Left ventricle myocardium inferior (tissue), 1 donor: ENCODE results near the gene ZNF181. TPM values are rescaled to one million over a fixed set of nuclear protein-coding genes. Genes with fewer than 3 reads are reported as not detected.
A peak's percentile ranks its signal among the peaks of the same experiment; 100 is the strongest.

Experiments
- DNase-seq: peaks from one replicate; pipeline ENCODE4 v3.0.0-alpha.2; 2020
- H3K27ac ChIP-seq: fragments of 200-600 bp; replicated peaks from 2 replicates; pipeline ENCODE4 v1.8.0; 2021
- H3K27me3 ChIP-seq: fragments of 200-600 bp; 2 replicates; pipeline ENCODE4 v1.8.0; 2021; ENCODE audit warnings: low read depth
- H3K36me3 ChIP-seq: fragments of 200-600 bp; 2 replicates; pipeline ENCODE4 v1.8.0; 2021
- H3K4me1 ChIP-seq: fragments of 200-600 bp; 2 replicates; pipeline ENCODE4 v1.8.0; 2021
- H3K4me3 ChIP-seq: fragments of 200-600 bp; 2 replicates; pipeline ENCODE4 v1.8.0; 2021; ENCODE audit warnings: mild to moderate bottlenecking, moderate library complexity
- H3K9me3 ChIP-seq: fragments of 200-600 bp; replicated peaks from 2 replicates; pipeline ENCODE4 v1.8.0; 2021
- CTCF ChIP-seq: fragments of 200-600 bp; IDR thresholded peaks from 2 replicates; pipeline ENCODE4 v1.8.0; 2021; ENCODE audit warnings: antibody characterized with exemption, mild to moderate bottlenecking, borderline replicate concordance
- intact Hi-C: fragments of 100-400 bp; cut with micrococcal nuclease; formaldehyde crosslinking; loops from one replicate; pipeline ENCODE4 v1.11.0; 2022
- total RNA-seq: library from RNA; stranded (reverse); fragmentation: NEBNext Ultra II Directional; extraction: Animal tissue kit (Norgen Biotek cat#: 25700); gene quantifications from one replicate; pipeline ENCODE4 v1.2.1, GENCODE V29; 2021
- donor health status: DM: no; HTN: yes; CAD: no; lungs with severe emphysema.

Gene ZNF181
- total RNA-seq, 1 donor from 2014 or later: 23.3 TPM

GRCh38 chr19:34759218-34759917 lies 25.3 kb downstream of the ZNF181 start:
- peaks cover 100% of the 10 kb centered on the region for H3K36me3 ChIP-seq
- no peak overlapping the region for H3K4me3 ChIP-seq
- DNase-seq: no peak
- H3K27me3 ChIP-seq: no peaks in the 10 kb centered on the region
- TF ChIP-seq CTCF: no peak
- intact Hi-C loops: no loop called here
- H3K27ac ChIP-seq: no peak overlapping the region
- H3K4me1 ChIP-seq: no peaks in the 10 kb centered on the region
- peaks cover 100% of the 10 kb centered on the region for H3K9me3 ChIP-seq

GRCh38 chr19:34766386-34766785 lies 32.3 kb downstream of the ZNF181 start:
- Histone ChIP-seq H3K27ac (no peak overlapping the region), H3K4me1 (peaks cover 2% of the 10 kb centered on the region), H3K27me3 (no peaks in the 10 kb centered on the region), H3K36me3 (peaks cover 83% of the 10 kb centered on the region), H3K9me3 (peaks cover 44% of the 10 kb centered on the region), H3K4me3 (no peak overlapping the region)
- intact Hi-C loops: no loop called here
- no peak for TF ChIP-seq CTCF
- DNase-seq: no peak

- intact Hi-C loops: no loop called here
- no peak for DNase-seq
- H3K36me3 ChIP-seq: peaks cover 68% of the 10 kb centered on the region
- H3K27me3 ChIP-seq: no peaks in the 10 kb centered on the region
- peaks cover 28% of the 10 kb centered on the region for H3K9me3 ChIP-seq
- H3K4me1 ChIP-seq: peaks cover 18% of the 10 kb centered on the region
- no peak overlapping the region for H3K27ac ChIP-seq
- no peak for TF ChIP-seq CTCF
- H3K4me3 ChIP-seq: no peak overlapping the region
Measured at GRCh38 chr19:34767951-34768350, 33.9 kb downstream of the ZNF181 start.

- Histone ChIP-seq H3K27me3 (no peaks in the 10 kb centered on the region), H3K4me3 (peak within 1 kb of the TSS; percentile 84), H3K27ac (peak within 1 kb of the TSS; percentile 82), H3K4me1 (peaks cover 21% of the 10 kb centered on the region), H3K36me3 (peaks cover 18% of the 10 kb centered on the region), H3K9me3 (peaks cover under 1% of the 10 kb centered on the region)
- intact Hi-C loops: no loop called here
- no peak for TF ChIP-seq CTCF
- DNase-seq: peak; percentile 93
Measured at GRCh38 chr19:34772697-34773554, 38.9 kb downstream of the ZNF181 start, which contains the start of gene ZNF599. Gene ZNF599 (minus strand): TSS chr19:34773215. CDS start chr19:34772841, 374 bp downstream.

GRCh38 chr19:34773555-34773864 lies 39.5 kb downstream of the ZNF181 start:
- Histone ChIP-seq H3K4me3 (peak overlapping the region; percentile 84), H3K27ac (peak overlapping the region; percentile 82), H3K9me3 (peaks cover 6% of the 10 kb centered on the region), H3K4me1 (peaks cover 21% of the 10 kb centered on the region), H3K27me3 (peaks cover under 1% of the 10 kb centered on the region), H3K36me3 (peaks cover 12% of the 10 kb centered on the region)
- TF ChIP-seq CTCF: no peak
- intact Hi-C loops: no loop called here
- no peak for DNase-seq
